ENCODE measurements around the gene ODAD3. TPM values are rescaled to one million over a fixed set of nuclear protein-coding genes. Genes with fewer than 3 reads are reported as not detected.

Gene ODAD3
- total and polyA plus RNA-seq, 10 of the 15 experiments (the other 5 are each of a cell fraction or from before 2014, with no cell fraction given): 0.11 to 0.39 (median 0.28) TPM; not detected in 7

GRCh38 chr19:11465600-11465999, 30.7 kb upstream of the ODAD3 start:
- no TSS peak for BruUV-seq (replicated peaks)
- FAIRE-seq (no peak), DNase-seq (ENCODE audit: low read depth, low spot score) (no peak), ATAC-seq (no peak)
- ChIA-PET RAD21 (ENCODE audit: unreplicated experiment) (no interaction called here), POLR2A (no interaction called here), SMC1A (ENCODE audit: uncharacterized antibody, unreplicated experiment) (no interaction called here), CTCF (no interaction called here)
- H3K27ac ChIP-seq (ENCODE audit: control insufficient read depth, insufficient read depth): no peak overlapping the region
- WGBS (ENCODE audit: insufficient coverage, insufficient replicate concordance, low lambda C conversion rate, missing lambda C conversion rate): 30% methylated on average over 5 of the region's 8 CpGs
- no peak for TF ChIP-seq NR2F1 (conservative IDR thresholded peaks at IDR 0.05)
- TF ChIP-seq ZNF207 (IDR thresholded peaks at IDR 0.05; ENCODE audit: borderline replicate concordance): no peak
- no peak for TF ChIP-seq ELK1 (IDR thresholded peaks at IDR 0.05; ENCODE audit: low read depth, low read length)
- TF ChIP-seq CBX3 (IDR thresholded peaks at IDR 0.05; ENCODE audit: borderline replicate concordance, low read depth): no peak
- no peak for TF ChIP-seq ZNF687 (IDR thresholded peaks at IDR 0.05)
- TF ChIP-seq KAT2A (conservative IDR thresholded peaks at IDR 0.05; ENCODE audit: control insufficient read depth, low read depth, low read length): no peak
- no peak for TF ChIP-seq USF1 (IDR thresholded peaks at IDR 0.05; ENCODE audit: borderline replicate concordance, extremely low read length, insufficient read depth, low read depth, low read length)
- no peak for TF ChIP-seq MXI1 (IDR thresholded peaks at IDR 0.05; ENCODE audit: low read depth, low read length)
- no peak for TF ChIP-seq STAT3 (IDR thresholded peaks at IDR 0.05; ENCODE audit: low read depth, low read length)
- TF ChIP-seq LARP7 (IDR thresholded peaks at IDR 0.05): no peak
- TF ChIP-seq ATF2 (IDR thresholded peaks at IDR 0.05; ENCODE audit: low read length): no peak
- no peak for TF ChIP-seq EGR1 (IDR thresholded peaks at IDR 0.05; ENCODE audit: borderline replicate concordance in 1 of 2, low read depth in 2 of 2, low read length in 2 of 2)
- no peak for TF ChIP-seq CHD4 (IDR thresholded peaks at IDR 0.05)
- no peak for TF ChIP-seq SIN3A (IDR thresholded peaks at IDR 0.05; ENCODE audit: low read depth, low read length)
- TF ChIP-seq SUPT20H (IDR thresholded peaks at IDR 0.05; ENCODE audit: borderline replicate concordance, control insufficient read depth, low read depth, low read length): no peak
- no peak for TF ChIP-seq HDAC6 (IDR thresholded peaks at IDR 0.05; ENCODE audit: unreplicated experiment)
- H3K9me3 ChIP-seq (replicated peaks; ENCODE audit: control insufficient read depth, insufficient read depth, low read length): no peaks in the 10 kb centered on the region
- in situ Hi-C loops (cut with MboI) (no loop called here), intact Hi-C loops (cut with micrococcal nuclease; ENCODE audit: unreplicated experiment) (no loop called here)
- H3K4me3 ChIP-seq: no peak overlapping the region
- no peaks in the 10 kb centered on the region; the same call in 1 of the 2 replicates for H3K4me1 ChIP-seq (ENCODE audit: control insufficient read depth, insufficient read depth, low read length)
- no peaks in the 10 kb centered on the region for H3K36me3 ChIP-seq (ENCODE audit: control insufficient read depth in 2 of 2, insufficient read depth in 2 of 2, low read length in 1 of 2)
- H2AFZ ChIP-seq (ENCODE audit: control insufficient read depth, low read depth, low read length): no peak overlapping the region
- H3K4me2 ChIP-seq (ENCODE audit: control insufficient read depth, insufficient read depth): no peak overlapping the region
- H4K20me1 ChIP-seq (ENCODE audit: control insufficient read depth, insufficient read depth): no peaks in the 10 kb centered on the region
- no peak overlapping the region for H3K9ac ChIP-seq (ENCODE audit: control insufficient read depth, insufficient read depth, low read length)
- no peaks in the 10 kb centered on the region for H3K27me3 ChIP-seq (replicated peaks in 1 of 2; ENCODE audit: control insufficient read depth in 2 of 2, insufficient read depth in 2 of 2, low read length in 1 of 2)
- H3K79me2 ChIP-seq (ENCODE audit: control insufficient read depth, insufficient read depth, low read length): no peaks in the 10 kb centered on the region

Data from GM12878 (cell line).